Aorta (tissue), 5 donors: ENCODE results near the gene MIF4GD. TPM values are rescaled to one million over a fixed set of nuclear protein-coding genes. Genes with fewer than 3 reads are reported as not detected.
A peak's percentile ranks its signal among the peaks of the same experiment; 100 is the strongest.
"Not testable (repeated sequence)": the region's sequence is repeated elsewhere in the genome, so short reads cannot be mapped to it uniquely, and the experiment has no call there.

Source experiments
- ATAC-seq: fragments of 200-7000 bp; cut with Tn5 transposase; one replicate; pipeline ENCODE4 v1.9.1; 2022; ENCODE audit warnings: moderate library complexity; ENCODE audit not compliant: low FRiP score
- DNase-seq, 2 donors: peaks; one replicate each; pipeline ENCODE4 v3.0.0-alpha.2; 2020
- H3K27ac ChIP-seq, 2 donors: one replicate each; pipeline ENCODE4 v1.5.1; 2013; ENCODE audit warnings: low read length in 2 of 2, mild to moderate bottlenecking in 2 of 2, moderate library complexity in 2 of 2, control low read depth in 1 of 2, inconsistent platforms in 1 of 2, low read depth in 1 of 2
- H3K27me3 ChIP-seq, 2 donors: one replicate each; pipeline ENCODE4 v1.6.1; 2013; ENCODE audit warnings: control low read depth in 1 of 2, low read length in 1 of 2, mild to moderate bottlenecking in 1 of 2, moderate library complexity in 1 of 2; ENCODE audit not compliant: insufficient read depth in 2 of 2, control insufficient read depth in 1 of 2
- H3K36me3 ChIP-seq, 2 donors: one replicate each; pipeline ENCODE4 v1.6.1; 2013; ENCODE audit warnings: control low read depth in 1 of 2, low read length in 1 of 2, mild to moderate bottlenecking in 1 of 2; ENCODE audit not compliant: insufficient read depth in 2 of 2, control insufficient read depth in 1 of 2
- H3K4me1 ChIP-seq, 2 donors: one replicate each; pipeline ENCODE4 v1.6.1; 2013; ENCODE audit warnings: low read length in 2 of 2, control low read depth in 1 of 2, mild to moderate bottlenecking in 1 of 2, moderate library complexity in 1 of 2; ENCODE audit not compliant: insufficient read depth in 2 of 2, control insufficient read depth in 1 of 2
- H3K4me3 ChIP-seq, 2 donors: one replicate each; pipeline ENCODE4 v1.5.1; 2013; ENCODE audit warnings: low read length in 2 of 2, control low read depth in 1 of 2, mild to moderate bottlenecking in 1 of 2
- H3K9me3 ChIP-seq: one replicate; pipeline ENCODE4 v1.6.1; 2013; ENCODE audit warnings: mild to moderate bottlenecking, low read length; ENCODE audit not compliant: control insufficient read depth
- WGBS, 2 donors: extraction: QIAGEN DNeasy Blood & Tissue Kit; methylation state at CpG; one replicate each; pipeline ENCODE4 v1.1.7; 2013; 5-methylcytosine and 5-hydroxymethylcytosine counted together
- intact Hi-C, 2 donors: fragments of 100-400 bp; cut with DNase I; formaldehyde crosslinking; loops; one replicate each; pipeline versions ENCODE4 v1.14.2 to v1.15.0; 2022
- polyA plus RNA-seq, 2 donors: library from polyadenylated mRNA; stranded (reverse); fragments of 200-250 nt; gene quantifications; one replicate each; pipeline ENCODE4 v1.2.3, GENCODE V29; 2013
- total RNA-seq, 2 donors: library from RNA; stranded (reverse); fragmentation: NEBNext Ultra II Directional; extraction: Animal tissue kit (Norgen Biotek cat#: 25700); gene quantifications; one replicate each; pipeline ENCODE4 v1.2.1, GENCODE V29; 2021
- donor health status: healthy with polysubstance abuse.
- donor health status: Bipolar disorder and iron deficiency.
- donor health status: DM: no; HTN: no; CAD: no.
- donor health status: DM: no; HTN: no; CAD: no.
- donor health status: DM: yes; HTN: yes; CAD: no.

The MIF4GD gene
- total and polyA plus RNA-seq, 4 donors = 26.2 to 33.0 (median 27.5) TPM

DNA sequence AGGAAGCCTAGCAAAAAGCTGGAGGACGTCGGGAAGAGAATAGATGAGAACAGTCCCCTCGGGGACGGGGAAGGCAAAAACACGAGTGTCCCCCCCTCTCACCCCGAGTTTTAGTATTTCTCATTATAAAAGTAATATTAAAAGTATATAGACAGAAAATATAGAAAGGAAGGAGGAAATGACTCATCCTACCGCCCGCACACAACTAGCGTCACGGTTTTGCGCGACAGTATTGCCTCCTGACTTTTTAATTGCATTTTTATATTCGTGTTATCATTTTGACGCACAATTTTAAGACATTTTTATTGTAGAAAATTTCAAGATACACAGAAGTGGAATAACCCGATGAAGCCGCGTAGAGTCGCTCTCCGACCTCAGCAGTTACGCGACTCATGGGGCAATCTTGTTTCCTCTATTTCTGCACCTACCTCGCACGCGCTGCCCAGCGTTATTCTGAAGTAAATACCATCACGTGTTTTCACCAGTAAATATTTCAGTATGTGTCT is 18.9 kb upstream of the MIF4GD start:
- peak in 1 of 2 donors; percentile 86 for DNase-seq
- peak; percentile 55 for ATAC-seq
- WGBS, 2 donors = 2% methylated on average over 26 of the region's 26 CpGs
- no peaks in the 10 kb centered on the region for H3K36me3 ChIP-seq
- H3K4me3 ChIP-seq = peak overlapping the region; percentile 43 to 51
- H3K4me1 ChIP-seq = no peaks in the 10 kb centered on the region
- H3K27me3 ChIP-seq = no peaks in the 10 kb centered on the region
- no peaks in the 10 kb centered on the region for H3K9me3 ChIP-seq
- intact Hi-C loops = no loop called here
- peak overlapping the region; percentile 26 to 62 for H3K27ac ChIP-seq

DNA sequence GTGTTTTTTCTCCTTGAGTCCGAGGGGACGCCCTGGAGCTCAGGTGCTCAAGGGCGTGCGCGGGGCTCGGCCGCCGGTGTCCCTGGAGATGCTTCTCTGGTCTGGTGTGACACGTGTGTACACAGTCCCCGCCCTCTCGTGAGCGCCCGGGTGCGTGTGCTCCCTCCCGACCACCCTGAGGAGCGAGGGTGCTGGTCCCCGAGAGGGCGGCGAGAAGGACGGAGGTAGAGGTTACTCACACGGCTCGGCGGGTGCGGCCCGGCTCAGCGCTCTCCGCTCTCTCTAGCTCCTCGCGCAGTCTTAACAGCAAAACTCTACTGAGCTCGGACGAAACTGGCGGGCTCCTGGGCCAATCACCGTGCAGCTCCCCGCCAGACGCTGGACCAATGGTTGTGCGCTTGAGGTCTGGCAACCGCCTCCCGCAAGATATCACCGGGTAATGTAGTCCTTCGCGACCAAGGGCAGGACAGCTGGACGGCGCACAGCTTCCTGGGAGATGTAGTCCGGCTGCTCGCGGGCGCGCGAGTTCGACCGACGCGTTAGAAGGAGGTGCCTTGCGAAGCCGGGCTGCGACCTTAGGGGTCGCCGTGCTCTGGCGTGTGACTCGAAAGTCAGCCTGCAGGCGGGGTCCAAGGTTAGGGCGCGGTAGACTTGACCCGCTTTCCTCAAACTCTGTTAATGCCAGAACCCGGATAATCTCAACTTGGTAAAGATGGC is 18.2 kb upstream of the MIF4GD start, which contains the start of gene SLC25A19:
SLC25A19 (minus strand) TSS at position 319 of the 717 bp plus-strand sequence. CDS start 2,669 bp downstream, outside the sequence.
- Histone ChIP-seq H3K4me3 (peak within 1 kb of the TSS; percentile 49 to 51), H3K9me3 (no peaks in the 10 kb centered on the region), H3K27me3 (no peaks in the 10 kb centered on the region), H3K36me3 (no peaks in the 10 kb centered on the region), H3K4me1 (no peaks in the 10 kb centered on the region), H3K27ac (peak within 1 kb of the TSS; percentile 26 to 62)
- ATAC-seq (peak; percentile 99), DNase-seq (peak; percentile 99)
- 0 to 1% methylated on average over 65 of the region's 65 CpGs for WGBS, 2 donors
- intact Hi-C loops = no loop called here

DNA sequence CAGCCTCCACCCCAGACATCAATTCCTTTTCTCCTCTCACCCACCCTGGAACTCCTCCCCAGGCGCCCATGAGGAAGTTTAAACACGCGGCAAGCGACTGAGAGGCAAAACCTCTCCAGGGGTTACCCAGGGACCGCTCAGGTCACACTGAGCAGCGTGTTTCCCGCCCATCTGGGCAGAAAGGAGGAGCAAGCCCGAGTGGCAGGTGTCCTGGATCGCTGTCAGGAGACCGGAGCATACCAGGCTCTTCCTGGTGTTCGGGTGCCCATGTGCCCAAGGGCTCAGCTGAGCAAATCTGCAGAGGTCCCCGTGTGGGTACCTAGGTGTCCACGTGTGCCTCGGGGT is 17.7 kb upstream of the MIF4GD start:
- Histone ChIP-seq H3K27ac (peak overlapping the region in 1 of 2 donors; percentile 2), H3K4me1 (no peaks in the 10 kb centered on the region), H3K9me3 (no peaks in the 10 kb centered on the region), H3K27me3 (no peaks in the 10 kb centered on the region), H3K36me3 (no peaks in the 10 kb centered on the region), H3K4me3 (peak overlapping the region; percentile 22 to 49)
- ATAC-seq (no peak), DNase-seq (peak in 1 of 2 donors; percentile 68)
- intact Hi-C loops = no loop called here
- WGBS, 2 donors = 0 to 2% methylated on average over 14 of the region's 14 CpGs

DNA sequence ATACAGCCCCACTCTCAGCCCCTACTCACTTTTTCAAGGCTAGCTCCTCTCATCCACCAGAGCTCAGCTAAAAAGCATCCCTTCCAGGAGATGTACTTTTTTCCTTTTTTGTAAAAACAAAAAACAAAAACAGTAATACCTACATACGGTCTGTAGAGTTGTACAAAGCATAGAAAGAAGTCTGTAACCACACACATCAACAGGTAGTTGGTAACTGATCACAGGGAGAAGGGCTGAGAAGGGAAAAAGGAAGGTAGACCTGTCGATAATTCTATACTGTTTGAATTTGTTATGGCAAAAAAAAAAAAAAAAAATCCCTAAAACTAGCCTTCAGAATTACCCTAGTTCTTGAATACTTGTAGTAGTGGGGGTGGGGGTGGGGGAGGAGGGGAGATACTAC is 17.3 kb upstream of the MIF4GD start:
- no peak for ATAC-seq
- H3K4me3 ChIP-seq = no peak overlapping the region
- no peaks in the 10 kb centered on the region for H3K36me3 ChIP-seq
- H3K9me3 ChIP-seq = no peaks in the 10 kb centered on the region
- intact Hi-C loops = no loop called here
- WGBS, 2 donors = 24 to 29% methylated on average over 2 of the region's 2 CpGs
- H3K27me3 ChIP-seq = no peaks in the 10 kb centered on the region
- DNase-seq = no peak
- H3K27ac ChIP-seq = no peak overlapping the region
- no peaks in the 10 kb centered on the region for H3K4me1 ChIP-seq

DNA sequence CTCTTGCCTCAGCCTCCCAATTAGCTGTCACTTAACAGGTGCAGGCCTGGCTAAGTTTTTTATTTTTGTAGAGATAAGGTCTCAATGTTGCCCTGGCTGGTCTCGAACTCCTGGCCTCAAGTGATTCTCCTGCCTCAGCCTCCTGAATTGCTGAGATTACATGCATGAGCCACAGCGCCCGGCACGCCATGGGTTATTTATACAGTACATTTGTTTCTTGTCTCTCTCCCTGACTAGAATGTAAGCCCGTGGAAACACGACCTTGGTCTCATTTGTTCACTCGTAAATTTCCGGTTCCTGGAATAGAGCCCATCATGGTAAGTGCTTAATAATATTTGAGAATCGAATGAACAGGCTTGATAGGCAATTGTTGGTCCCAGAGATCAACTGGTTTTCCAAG is 16.2 kb upstream of the MIF4GD start:
- Histone ChIP-seq H3K27me3 (no peaks in the 10 kb centered on the region), H3K27ac (no peak overlapping the region), H3K9me3 (no peaks in the 10 kb centered on the region), H3K4me3 (no peak overlapping the region), H3K36me3 (no peaks in the 10 kb centered on the region), H3K4me1 (no peaks in the 10 kb centered on the region)
- WGBS, 2 donors = 86 to 88% methylated on average over 9 of the region's 9 CpGs
- intact Hi-C loops = no loop called here
- ATAC-seq (no peak), DNase-seq (no peak)

DNA sequence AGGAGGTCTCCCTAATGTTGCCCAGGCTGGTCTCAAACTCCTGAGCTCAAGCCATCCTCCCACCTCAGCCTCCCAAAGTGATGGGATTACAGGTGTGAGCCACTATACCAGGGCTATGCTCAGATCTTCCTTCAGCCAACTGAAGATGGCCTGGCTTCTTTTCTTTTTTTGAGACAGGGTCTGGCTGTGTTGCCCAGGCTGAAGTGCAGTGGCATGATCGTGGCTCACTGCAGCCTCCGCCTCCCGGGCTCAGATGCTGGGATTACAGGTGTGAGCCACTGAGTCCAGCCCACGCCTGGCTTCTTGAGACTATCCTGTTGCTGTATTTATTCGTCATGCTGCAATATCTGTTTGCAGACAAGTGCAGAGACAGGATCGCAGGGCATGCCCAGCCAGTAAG is 14.1 kb upstream of the MIF4GD start:
- DNase-seq (no peak), ATAC-seq (no peak)
- Histone ChIP-seq H3K4me3 (no peak overlapping the region), H3K36me3 (no peaks in the 10 kb centered on the region), H3K27ac (no peak overlapping the region), H3K27me3 (no peaks in the 10 kb centered on the region), H3K4me1 (no peaks in the 10 kb centered on the region), H3K9me3 (no peaks in the 10 kb centered on the region)
- WGBS, 2 donors = 84 to 86% methylated on average over 6 of the region's 6 CpGs
- intact Hi-C loops = no loop called here

DNA sequence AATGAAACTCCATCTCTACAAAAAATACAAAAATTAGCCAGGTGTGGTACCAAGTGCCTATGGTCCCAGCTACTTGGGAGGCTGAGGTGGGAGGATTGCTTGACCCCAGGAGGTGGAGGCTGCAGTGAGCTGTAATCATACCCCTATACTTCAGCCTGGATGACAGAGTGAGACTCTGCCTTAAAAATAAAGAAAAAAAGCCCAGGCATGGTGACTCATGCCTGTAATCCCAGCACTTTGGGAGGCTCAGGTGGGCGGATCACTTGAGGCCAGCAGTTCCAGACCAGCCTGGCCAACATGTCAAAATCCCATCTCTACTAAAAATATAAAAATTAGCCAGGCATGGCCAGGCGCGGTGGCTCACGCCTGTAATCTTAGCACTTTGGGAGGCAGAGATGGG is 9.2 kb upstream of the MIF4GD start:
- DNase-seq, H3K4me3 ChIP-seq, ATAC-seq, H3K4me1 ChIP-seq, H3K27me3 ChIP-seq, H3K9me3 ChIP-seq, intact Hi-C loops, H3K27ac ChIP-seq, H3K36me3 ChIP-seq: not testable (repeated sequence)
- WGBS, 2 donors = 96 to 99% methylated on average over 4 of the region's 4 CpGs

DNA sequence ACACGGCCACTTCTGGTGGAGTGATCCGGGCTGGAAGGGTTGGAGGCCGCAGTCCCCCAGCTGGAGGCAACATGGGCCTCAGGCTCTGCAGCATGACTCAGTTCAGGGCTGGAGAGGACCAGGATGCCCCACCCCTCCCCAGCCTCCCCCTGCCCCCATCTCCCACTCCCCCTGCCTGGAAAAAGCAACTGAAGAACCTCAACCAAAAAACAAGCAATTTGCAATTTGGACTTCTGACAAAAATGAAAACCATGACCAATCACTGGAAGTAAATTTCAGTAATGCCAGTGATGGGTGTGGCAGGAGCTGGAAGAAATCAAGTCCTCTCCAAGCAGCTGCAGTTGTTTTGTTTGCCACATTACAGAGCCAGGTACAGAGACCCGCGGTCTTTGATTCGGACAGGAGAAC is 6.6 kb upstream of the MIF4GD start:
- ATAC-seq (no peak), DNase-seq (no peak)
- Histone ChIP-seq H3K4me1 (no peaks in the 10 kb centered on the region), H3K27ac (no peak overlapping the region), H3K27me3 (no peaks in the 10 kb centered on the region), H3K36me3 (no peaks in the 10 kb centered on the region), H3K4me3 (no peak overlapping the region), H3K9me3 (no peaks in the 10 kb centered on the region)
- intact Hi-C loops = no loop called here
- 88 to 95% methylated on average over 6 of the region's 6 CpGs for WGBS, 2 donors
